WTC11 (cell line): ENCODE results near the gene FBXO42. TPM values are rescaled to one million over a fixed set of nuclear protein-coding genes. Genes with fewer than 3 reads are reported as not detected.
"Not testable (repeated sequence)": the region's sequence is repeated elsewhere in the genome, so short reads cannot be mapped to it uniquely, and the experiment has no call there.

Experiments used
- ATAC-seq: fragments of 200-7000 bp; cut with Tn5 transposase; 2 replicates; pipeline ENCODE4 v1.10.0; 2021; ENCODE audit warnings: mild to moderate bottlenecking, moderate library complexity
- CTCF ChIA-PET: fragments of 300-600 bp; sonication (Branson Sonifier 250); formaldehyde crosslinking; loops from one replicate; lab custom pipeline; 2021; ENCODE audit warnings: antibody characterized with exemption; lab: Charles Lee
- POLR2A ChIA-PET: fragments of 350-600 bp; sonication (Branson Sonifier 250); formaldehyde crosslinking; loops from one replicate; lab custom pipeline; 2021; ENCODE audit warnings: antibody characterized with exemption; lab: Charles Lee
- DNase-seq: peaks from one replicate; pipeline ENCODE4 v3.0.0; 2021; ENCODE audit warnings: low spot score
- H3K27ac Mint-ChIP-seq: 2 replicates; pipeline ENCODE4 v1.8.0; 2021; ENCODE audit warnings: mixed read lengths
- H3K27me3 Mint-ChIP-seq: 2 replicates; pipeline ENCODE4 v1.8.0; 2021; ENCODE audit warnings: low read depth, mild to moderate bottlenecking, moderate library complexity, mixed read lengths
- H3K36me3 Mint-ChIP-seq: 2 replicates; pipeline ENCODE4 v1.8.0; 2021; ENCODE audit warnings: mixed read lengths
- H3K4me1 Mint-ChIP-seq: 2 replicates; pipeline ENCODE4 v1.8.0; 2022; ENCODE audit warnings: mixed read lengths
- H3K4me3 Mint-ChIP-seq: 2 replicates; pipeline ENCODE4 v1.8.0; 2021; ENCODE audit warnings: mild to moderate bottlenecking, moderate library complexity, mixed read lengths
- H3K9me3 Mint-ChIP-seq: 2 replicates; pipeline ENCODE4 v1.8.0; 2021; ENCODE audit warnings: mixed read lengths
- AR ChIP-seq: fragments of 250-450 bp; sonication (Bioruptor Pico); IDR thresholded peaks from 2 replicates; pipeline ENCODE4 v1.9.0; 2021; ENCODE audit warnings: mild to moderate bottlenecking
- CBFB ChIP-seq: sonication (generic); formaldehyde crosslinking; IDR thresholded peaks from 2 replicates; pipeline ENCODE4 v1.8.1; 2022; ENCODE audit warnings: mild to moderate bottlenecking, low read depth, missing genetic modification reagents
- CREB1 ChIP-seq: sonication (generic); formaldehyde crosslinking; IDR thresholded peaks from 2 replicates; pipeline ENCODE4 v1.8.0; 2023; ENCODE audit warnings: mild to moderate bottlenecking, missing genetic modification reagents
- CREM ChIP-seq: sonication (generic); formaldehyde crosslinking; IDR thresholded peaks from 2 replicates; pipeline ENCODE4 v1.8.1; 2022; ENCODE audit warnings: mild to moderate bottlenecking, missing genetic modification reagents, moderate library complexity
- CTCF ChIP-seq: fragments of 200-600 bp; IDR thresholded peaks from 2 replicates; pipeline ENCODE4 v1.8.0; 2022; ENCODE audit warnings: antibody characterized with exemption
- E2F5 ChIP-seq: sonication (generic); formaldehyde crosslinking; IDR thresholded peaks from 2 replicates; pipeline ENCODE4 v1.8.1; 2022; ENCODE audit warnings: mild to moderate bottlenecking, moderate library complexity, missing genetic modification reagents
- JAZF1 ChIP-seq: fragments of 250-450 bp; sonication (Bioruptor Pico); IDR thresholded peaks from 2 replicates; pipeline ENCODE4 v1.9.0; 2021; ENCODE audit warnings: moderate library complexity, mild to moderate bottlenecking, inconsistent platforms
- KAT7 ChIP-seq: sonication (generic); formaldehyde crosslinking; IDR thresholded peaks from 2 replicates; pipeline ENCODE4 v1.8.1; 2023; ENCODE audit warnings: missing genetic modification reagents, mild to moderate bottlenecking, borderline replicate concordance
- MXD4 ChIP-seq: fragments of 250-450 bp; sonication (Bioruptor Pico); IDR thresholded peaks from 2 replicates; pipeline ENCODE4 v1.8.0; 2021; ENCODE audit warnings: mild to moderate bottlenecking, moderate library complexity, borderline replicate concordance
- NFATC4 ChIP-seq: fragments of 250-450 bp; sonication (Bioruptor Pico); IDR thresholded peaks from 2 replicates; pipeline ENCODE4 v1.9.0; 2021; ENCODE audit warnings: mild to moderate bottlenecking
- RORB ChIP-seq: fragments of 250-450 bp; sonication (Bioruptor Pico); IDR thresholded peaks from 2 replicates; pipeline ENCODE4 v1.9.0; 2021; ENCODE audit warnings: mild to moderate bottlenecking
- TEAD1 ChIP-seq: sonication (generic); formaldehyde crosslinking; IDR thresholded peaks from 2 replicates; pipeline ENCODE4 v1.8.0; 2022; ENCODE audit warnings: mild to moderate bottlenecking, missing genetic modification reagents
- TEAD4 ChIP-seq: sonication (generic); formaldehyde crosslinking; IDR thresholded peaks from 2 replicates; pipeline ENCODE4 v1.8.0; 2022; ENCODE audit warnings: mild to moderate bottlenecking, missing genetic modification reagents
- TP53 ChIP-seq: sonication (generic); formaldehyde crosslinking; IDR thresholded peaks from 2 replicates; pipeline ENCODE4 v1.8.1; 2023; ENCODE audit warnings: mild to moderate bottlenecking, missing genetic modification reagents
- ZBTB43 ChIP-seq: sonication (generic); formaldehyde crosslinking; IDR thresholded peaks from 2 replicates; pipeline ENCODE4 v1.8.1; 2023; ENCODE audit warnings: mild to moderate bottlenecking, missing genetic modification reagents
- ZNF317 ChIP-seq: sonication (generic); formaldehyde crosslinking; IDR thresholded peaks from 2 replicates; pipeline ENCODE4 v1.8.1; 2023; ENCODE audit warnings: low read depth, mild to moderate bottlenecking, moderate library complexity, missing genetic modification reagents, borderline replicate concordance
- total RNA-seq: library from RNA; stranded (reverse); gene quantifications from 3 replicates; pipeline ENCODE4 v1.2.3, GENCODE V29; 2021

Gene FBXO42
- total RNA-seq, 1 experiment from 2014 or later: 17.5 TPM

- POLR2A ChIA-PET: interaction anchor here (1.8 kb wide), 1 partner anchor 14 kb away, joined by 6 read pairs; the partner anchor contains the start of gene ARHGEF19
- Mint-ChIP-seq H3K9me3 (no peaks in the 10 kb centered on the region), H3K4me3 (peak overlapping the region; percentile 79)
- no peak for ATAC-seq
- TF ChIP-seq TEAD4 (CRISPR knock-in tag) (no peak), MXD4 (CRISPR knock-in tag) (no peak), RORB (CRISPR knock-in tag) (no peak), CREB1 (no peak), NFATC4 (CRISPR knock-in tag) (no peak), CREM (no peak), TP53 (CRISPR knock-in tag) (no peak)
- TF ChIP-seq, all 79 proteins: peak for 0
- H3K27me3 Mint-ChIP-seq: peaks cover 66% of the 10 kb centered on the region
- no peak for DNase-seq
- H3K27ac Mint-ChIP-seq: no peak overlapping the region
- CTCF ChIA-PET: interaction anchor here (1.3 to 3.4 kb wide), 6 partner anchors 8 to 167 kb away, joined by 3 to 26 read pairs (median 8); partner anchors contain the start of genes ARHGEF19 and CPLANE2
- peaks cover 23% of the 10 kb centered on the region for H3K4me1 Mint-ChIP-seq
- H3K36me3 Mint-ChIP-seq: no peaks in the 10 kb centered on the region
Observed at GRCh38 chr1:16226129-16226489, 126.2 kb downstream of the FBXO42 start.

- H3K9me3 Mint-ChIP-seq: no peaks in the 10 kb centered on the region
- H3K27ac Mint-ChIP-seq: no peak overlapping the region
- ATAC-seq: no peak
- POLR2A ChIA-PET: no interaction called here
- TF ChIP-seq E2F5 (CRISPR knock-in tag) (no peak), TEAD1 (CRISPR knock-in tag) (no peak), CREB1 (no peak), KAT7 (no peak), JAZF1 (CRISPR knock-in tag) (no peak), AR (CRISPR knock-in tag) (no peak), ZBTB43 (CRISPR knock-in tag) (no peak), CBFB (CRISPR knock-in tag) (no peak), ZNF317 (CRISPR knock-in tag) (no peak)
- CTCF ChIA-PET: no interaction called here
- H3K4me3 Mint-ChIP-seq: no peak overlapping the region
- peaks cover 23% of the 10 kb centered on the region for H3K4me1 Mint-ChIP-seq
- peaks cover 72% of the 10 kb centered on the region for H3K27me3 Mint-ChIP-seq
- no peaks in the 10 kb centered on the region for H3K36me3 Mint-ChIP-seq
- no peak for DNase-seq
Observed at GRCh38 chr1:16224472-16224871, 127.8 kb downstream of the FBXO42 start.

GRCh38 chr1:16222716-16223115 is 129.6 kb downstream of the FBXO42 start:
- H3K36me3 Mint-ChIP-seq, POLR2A ChIA-PET, H3K27ac Mint-ChIP-seq, H3K9me3 Mint-ChIP-seq, CTCF ChIA-PET, ATAC-seq, DNase-seq, H3K4me3 Mint-ChIP-seq: not testable (repeated sequence)
- H3K27me3 Mint-ChIP-seq: peaks cover 65% of the 10 kb centered on the region
- H3K4me1 Mint-ChIP-seq: peaks cover 17% of the 10 kb centered on the region

GRCh38 chr1:16221499-16221898 is 130.8 kb downstream of the FBXO42 start:
- DNase-seq: no peak
- H3K27me3 Mint-ChIP-seq: peaks cover 61% of the 10 kb centered on the region

More at GRCh38 chr1:16221499-16221898, 130.8 kb downstream of the FBXO42 start:
- no peak for ATAC-seq
- Mint-ChIP-seq H3K27ac (no peak overlapping the region), H3K4me1 (peaks cover 18% of the 10 kb centered on the region), H3K4me3 (no peak overlapping the region), H3K36me3 (no peaks in the 10 kb centered on the region), H3K9me3 (no peaks in the 10 kb centered on the region)
- TF ChIP-seq CTCF: no peak
- ChIA-PET POLR2A (interaction anchor here (0.6 kb wide), 1 partner anchor 695 kb away, joined by 4 read pairs; the partner anchor contains the start of gene DNAJC16), CTCF (no interaction called here)
